ENCODE data around the gene SH2D4B. TPM values are rescaled to one million over a fixed set of nuclear protein-coding genes. Genes with fewer than 3 reads are reported as not detected.

Gene SH2D4B
- total RNA-seq, 1 experiment from 2014 or later, result 0.10 TPM

DNA sequence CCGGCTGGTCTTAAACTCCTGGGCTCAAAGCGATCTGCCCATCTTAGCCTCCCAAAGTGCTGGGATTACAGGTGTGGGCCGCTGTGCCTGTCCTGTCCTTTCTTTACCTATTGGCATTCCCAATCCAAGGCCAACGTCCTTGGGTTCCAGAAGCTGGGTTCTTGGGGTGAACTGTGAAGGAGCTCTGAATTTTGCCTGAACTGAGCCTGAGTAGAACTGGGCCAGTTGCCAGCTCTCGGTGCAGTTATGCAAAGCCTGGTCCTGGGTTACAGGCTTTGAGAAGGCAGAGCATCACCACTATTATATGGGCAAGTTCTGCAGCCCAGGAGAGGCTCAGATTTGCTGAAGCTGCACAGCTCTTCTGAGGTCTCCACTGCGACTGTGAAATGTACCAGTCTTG lies 24.6 kb upstream of the SH2D4B start:
- DNase-seq (ENCODE audit: low read depth, low spot score) (no peak), ATAC-seq (no peak)
- TF ChIP-seq POLR2AphosphoS5 (IDR thresholded peaks at IDR 0.05; ENCODE audit: low read depth, low read length) (no peak), REST (IDR thresholded peaks at IDR 0.05; ENCODE audit: insufficient read depth in 1 of 2, low read depth in 2 of 2, low read length in 1 of 2) (no peak), SIN3A (IDR thresholded peaks at IDR 0.05; ENCODE audit: borderline replicate concordance, insufficient read depth, low read depth, low read length) (no peak), TCF7L2 (IDR thresholded peaks at IDR 0.05; ENCODE audit: low read depth, low read length) (no peak)
- TF ChIP-seq, protein P1, sequence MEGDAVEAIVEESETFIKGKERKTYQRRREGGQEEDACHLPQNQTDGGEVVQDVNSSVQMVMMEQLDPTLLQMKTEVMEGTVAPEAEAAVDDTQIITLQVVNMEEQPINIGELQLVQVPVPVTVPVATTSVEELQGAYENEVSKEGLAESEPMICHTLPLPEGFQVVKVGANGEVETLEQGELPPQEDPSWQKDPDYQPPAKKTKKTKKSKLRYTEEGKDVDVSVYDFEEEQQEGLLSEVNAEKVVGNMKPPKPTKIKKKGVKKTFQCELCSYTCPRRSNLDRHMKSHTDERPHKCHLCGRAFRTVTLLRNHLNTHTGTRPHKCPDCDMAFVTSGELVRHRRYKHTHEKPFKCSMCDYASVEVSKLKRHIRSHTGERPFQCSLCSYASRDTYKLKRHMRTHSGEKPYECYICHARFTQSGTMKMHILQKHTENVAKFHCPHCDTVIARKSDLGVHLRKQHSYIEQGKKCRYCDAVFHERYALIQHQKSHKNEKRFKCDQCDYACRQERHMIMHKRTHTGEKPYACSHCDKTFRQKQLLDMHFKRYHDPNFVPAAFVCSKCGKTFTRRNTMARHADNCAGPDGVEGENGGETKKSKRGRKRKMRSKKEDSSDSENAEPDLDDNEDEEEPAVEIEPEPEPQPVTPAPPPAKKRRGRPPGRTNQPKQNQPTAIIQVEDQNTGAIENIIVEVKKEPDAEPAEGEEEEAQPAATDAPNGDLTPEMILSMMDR (IDR thresholded peaks at IDR 0.05), result no peak
- POLR2A ChIA-PET, result no interaction called here
- BruUV-seq (replicated peaks), result no TSS peak
- CTCF ChIA-PET, result interaction anchor here (3.8 kb wide), 1 partner anchor 8 kb away, joined by 9 read pairs; no protein-coding TSS in a partner anchor
- no peak overlapping the region for H3K27ac ChIP-seq (ENCODE audit: low read length)
- H3K27me3 ChIP-seq (ENCODE audit: control insufficient read depth, insufficient read depth, low read length), result no peaks in the 10 kb centered on the region
- in situ Hi-C loops (cut with HindIII; ENCODE audit: low pct_unique_long_range_greater_than_20kb, low sequenced_read_pairs), result no loop called here
- no peaks in the 10 kb centered on the region for H3K9me3 ChIP-seq (ENCODE audit: control insufficient read depth, insufficient read depth, low read depth, low read length)
- no peaks in the 10 kb centered on the region for H3K36me3 ChIP-seq (ENCODE audit: control insufficient read depth, insufficient read depth, low read length)
- no peaks in the 10 kb centered on the region for H3K4me1 ChIP-seq (ENCODE audit: control insufficient read depth, insufficient read depth, low read length)
- intact Hi-C loops (cut with micrococcal nuclease; ENCODE audit: unreplicated experiment), result no loop called here
- no peak overlapping the region for H3K4me3 ChIP-seq (ENCODE audit: low read depth in 2 of 2, low read length in 2 of 2)

- ChIA-PET POLR2A (no interaction called here), CTCF (interaction anchor here (0.9 to 3.8 kb wide), 2 partner anchors 10 to 71 kb away, joined by 4 to 9 read pairs; no protein-coding TSS in a partner anchor)
- H3K27ac ChIP-seq (ENCODE audit: low read length), result no peak overlapping the region
- no TSS peak for BruUV-seq (replicated peaks)
- in situ Hi-C loops (cut with HindIII; ENCODE audit: low pct_unique_long_range_greater_than_20kb, low sequenced_read_pairs), result no loop called here
- H3K9me3 ChIP-seq (ENCODE audit: control insufficient read depth, insufficient read depth, low read depth, low read length), result no peaks in the 10 kb centered on the region
- H3K4me3 ChIP-seq (ENCODE audit: low read depth in 2 of 2, low read length in 2 of 2), result no peak overlapping the region
- ATAC-seq (no peak), DNase-seq (ENCODE audit: low read depth, low spot score) (no peak)
- TF ChIP-seq SIN3A (IDR thresholded peaks at IDR 0.05; ENCODE audit: borderline replicate concordance, insufficient read depth, low read depth, low read length), result no peak
- no peak for TF ChIP-seq POLR2AphosphoS5 (IDR thresholded peaks at IDR 0.05; ENCODE audit: low read depth, low read length)
- no peak for TF ChIP-seq REST (IDR thresholded peaks at IDR 0.05; ENCODE audit: insufficient read depth in 1 of 2, low read depth in 2 of 2, low read length in 1 of 2)
- TF ChIP-seq, protein P1 (IDR thresholded peaks at IDR 0.05), result no peak
- TF ChIP-seq TCF7L2 (IDR thresholded peaks at IDR 0.05; ENCODE audit: low read depth, low read length), result no peak
- intact Hi-C loops (cut with micrococcal nuclease; ENCODE audit: unreplicated experiment), result no loop called here
- no peaks in the 10 kb centered on the region for H3K4me1 ChIP-seq (ENCODE audit: control insufficient read depth, insufficient read depth, low read length)
- no peaks in the 10 kb centered on the region for H3K27me3 ChIP-seq (ENCODE audit: control insufficient read depth, insufficient read depth, low read length)
- H3K36me3 ChIP-seq (ENCODE audit: control insufficient read depth, insufficient read depth, low read length), result no peaks in the 10 kb centered on the region
Measured at GRCh38 chr10:80515511-80515910, 22.2 kb upstream of the SH2D4B start.
